SIG-M5 treated with dmso at 0.1 percent for 504 hours (cell line): ENCODE results near the gene U2AF2.
"Not testable (repeated sequence)": the region's sequence is repeated elsewhere in the genome, so short reads cannot be mapped to it uniquely, and the experiment has no call there.

Experiments used
- DNase-seq: peaks from one replicate; lab custom pipeline; 2025; ENCODE audit not compliant: unreplicated experiment; lab: John Stamatoyannopoulos, UW

The U2AF2 gene

GRCh38 chr19:55703790-55704215 lies 49.0 kb downstream of the U2AF2 start:
- no peak for DNase-seq

GRCh38 chr19:55704494-55705245 lies 49.8 kb downstream of the U2AF2 start:
- DNase-seq, result no peak

GRCh38 chr19:55705972-55706371 lies 51.1 kb downstream of the U2AF2 start:
- DNase-seq, result no peak

GRCh38 chr19:55711719-55712118 lies 56.9 kb downstream of the U2AF2 start:
- DNase-seq, result no peak

- DNase-seq, result no peak
Measured at GRCh38 chr19:55712804-55713631, 58.2 kb downstream of the U2AF2 start.

GRCh38 chr19:55716531-55716930 lies 61.7 kb downstream of the U2AF2 start:
- DNase-seq, result no peak

GRCh38 chr19:55717251-55717650 lies 62.4 kb downstream of the U2AF2 start:
- no peak for DNase-seq

GRCh38 chr19:55717879-55718711 lies 63.3 kb downstream of the U2AF2 start:
- not testable (repeated sequence) for DNase-seq

- no peak for DNase-seq
Measured at GRCh38 chr19:55720214-55720746, 65.4 kb downstream of the U2AF2 start.

- no peak for DNase-seq
Measured at GRCh38 chr19:55720801-55721200, 66.0 kb downstream of the U2AF2 start.

- DNase-seq, result no peak
Measured at GRCh38 chr19:55723491-55723890, 68.7 kb downstream of the U2AF2 start.
